ENCODE results near the gene NELFCD. TPM values are rescaled to one million over a fixed set of nuclear protein-coding genes. Genes with fewer than 3 reads are reported as not detected.

NELFCD gene
- total and polyA plus RNA-seq, 2 experiments from 2014 or later, result 36.3 to 57.4 TPM

DNA sequence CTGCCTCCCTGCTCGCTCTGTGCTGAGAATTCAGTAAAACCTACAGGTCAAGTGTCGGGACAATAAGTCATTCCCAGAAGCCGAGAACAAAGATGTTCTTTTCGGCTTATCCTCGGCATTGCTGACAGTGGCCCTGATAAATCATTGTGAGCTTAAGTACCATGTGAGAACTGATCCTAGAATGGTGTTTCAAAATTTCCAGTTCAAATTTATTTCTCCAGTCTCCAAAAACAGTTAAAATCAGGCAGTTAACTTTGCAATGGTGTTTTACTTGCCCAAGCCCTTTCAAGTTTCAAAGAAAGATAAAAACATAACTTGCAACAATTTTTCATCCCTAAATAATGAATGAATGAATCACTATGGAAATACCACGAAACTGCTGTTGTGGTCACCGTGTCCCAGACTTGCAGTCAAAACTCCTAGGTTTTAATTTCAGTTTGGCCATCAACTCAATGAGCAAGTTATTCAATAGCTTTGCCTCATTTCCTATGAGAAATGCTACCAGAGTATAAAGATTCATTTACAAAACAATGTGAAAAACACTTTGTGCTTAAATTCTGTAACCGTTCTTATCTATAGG is 46.8 kb downstream of the NELFCD start:
- H3K9ac ChIP-seq, result peak overlapping the region; percentile 84
- H3K79me2 ChIP-seq (ENCODE audit: insufficient read depth), result peaks cover 75% of the 10 kb centered on the region
- no peaks in the 10 kb centered on the region for H3K9me3 ChIP-seq (ENCODE audit: low read depth)
- H3K9me2 ChIP-seq (ENCODE audit: insufficient read depth), result no peaks in the 10 kb centered on the region
- H3K27me3 ChIP-seq (replicated peaks; ENCODE audit: insufficient read depth), result no peaks in the 10 kb centered on the region
- TF ChIP-seq EZH2 (IDR thresholded peaks at IDR 0.05; ENCODE audit: insufficient read depth, poor library complexity, severe bottlenecking) (no peak), EZH2phosphoT487 (IDR thresholded peaks at IDR 0.05; ENCODE audit: insufficient read depth, low read depth) (no peak)
- 78 to 87% methylated on average over 8 of the region's 8 CpGs for WGBS, 2 experiments (ENCODE audit: low coverage in 1 of 2, low lambda C conversion rate in 2 of 2, missing lambda C conversion rate in 2 of 2)
- H3F3A ChIP-seq (ENCODE audit: insufficient read depth), result peaks cover 44% of the 10 kb centered on the region
- H3K27ac ChIP-seq, result peak overlapping the region; percentile 58
- peak overlapping the region; percentile 84 for H3K4me2 ChIP-seq (ENCODE audit: unreplicated experiment)
- H3K4me3 ChIP-seq, result peak overlapping the region; percentile 79
- in situ Hi-C loops (cut with MboI), result no loop called here
- H3K4me1 ChIP-seq (ENCODE audit: insufficient read depth), result peaks cover 40% of the 10 kb centered on the region
- H4K20me1 ChIP-seq (ENCODE audit: insufficient read depth), result peaks cover 14% of the 10 kb centered on the region; the same call in 1 of the 2 replicates
- H3K36me3 ChIP-seq (ENCODE audit: low read depth), result peaks cover 25% of the 10 kb centered on the region
- peak; percentile 73 for DNase-seq
- no peak overlapping the region for H2AFZ ChIP-seq

DNA sequence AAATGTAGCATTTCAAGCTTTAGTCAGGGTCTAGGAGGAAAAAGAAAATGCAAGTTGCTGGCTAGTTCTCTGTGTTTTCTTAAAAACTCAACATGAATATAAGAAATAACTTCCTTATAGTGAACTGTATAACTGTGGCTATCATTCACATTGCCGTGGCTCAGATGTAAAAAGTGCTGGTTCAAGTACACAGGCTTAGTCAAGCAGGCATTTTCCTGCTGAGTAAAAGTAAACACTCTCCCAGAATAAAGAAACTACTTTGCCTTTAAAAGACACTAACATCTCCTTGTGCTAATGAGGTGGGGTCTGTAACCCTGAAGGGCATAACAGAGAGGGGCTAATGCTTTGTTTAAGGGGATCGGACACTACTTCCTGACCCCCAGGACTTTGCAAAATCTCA is 47.8 kb downstream of the NELFCD start:
- TF ChIP-seq EZH2phosphoT487 (IDR thresholded peaks at IDR 0.05; ENCODE audit: insufficient read depth, low read depth) (no peak), EZH2 (IDR thresholded peaks at IDR 0.05; ENCODE audit: insufficient read depth, poor library complexity, severe bottlenecking) (no peak)
- Histone ChIP-seq H3K9me2 (ENCODE audit: insufficient read depth) (no peaks in the 10 kb centered on the region), H3K9ac (peak overlapping the region; percentile 84), H3K27ac (peak overlapping the region; percentile 58), H3K27me3 (replicated peaks; ENCODE audit: insufficient read depth) (no peaks in the 10 kb centered on the region), H3K36me3 (ENCODE audit: low read depth) (peaks cover 25% of the 10 kb centered on the region), H3K4me3 (peak overlapping the region; percentile 79), H3K4me2 (ENCODE audit: unreplicated experiment) (peak overlapping the region; percentile 84), H3F3A (ENCODE audit: insufficient read depth) (peaks cover 54% of the 10 kb centered on the region), H2AFZ (no peak overlapping the region), H3K9me3 (ENCODE audit: low read depth) (no peaks in the 10 kb centered on the region), H4K20me1 (ENCODE audit: insufficient read depth) (peaks cover 14% of the 10 kb centered on the region; the same call in 1 of the 2 replicates), H3K79me2 (ENCODE audit: insufficient read depth) (peaks cover 76% of the 10 kb centered on the region), H3K4me1 (ENCODE audit: insufficient read depth) (peaks cover 46% of the 10 kb centered on the region)
- DNase-seq, result peak; percentile 36
- 54 to 57% methylated on average over 2 of the region's 2 CpGs for WGBS, 2 experiments (ENCODE audit: low coverage in 1 of 2, low lambda C conversion rate in 2 of 2, missing lambda C conversion rate in 2 of 2)
- in situ Hi-C loops (cut with MboI), result no loop called here

DNA sequence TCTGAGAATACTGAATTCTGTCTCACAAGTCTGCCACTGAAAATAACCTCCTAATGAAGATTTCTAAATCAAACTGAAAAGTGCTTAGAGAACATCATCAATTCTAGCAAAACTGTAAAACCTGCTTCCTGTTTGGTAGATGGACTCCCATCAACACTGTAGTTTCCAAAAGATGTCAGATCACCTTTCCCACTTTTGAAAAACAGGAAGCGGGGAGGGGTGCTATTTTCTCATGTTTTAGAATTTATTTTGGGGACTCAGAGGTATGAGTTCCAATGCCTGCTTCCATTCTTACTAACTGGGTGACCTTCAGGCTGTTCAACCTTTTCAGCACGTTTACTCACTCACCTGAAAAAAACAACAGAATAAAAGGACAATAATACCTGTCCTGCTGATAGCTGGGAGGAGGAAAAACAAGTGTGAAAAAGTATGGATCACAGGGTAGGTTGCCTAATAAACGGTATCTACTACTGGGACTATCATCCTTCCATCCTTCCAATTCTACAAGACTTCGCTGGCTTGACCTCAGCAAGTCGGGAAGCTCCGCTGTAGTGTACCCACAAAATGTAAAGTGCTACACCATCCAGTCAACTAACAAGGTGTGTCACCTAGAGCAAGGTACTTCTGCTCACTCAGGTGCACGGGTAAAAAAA is 50.0 kb downstream of the NELFCD start:
- H3K4me3 ChIP-seq, result peak overlapping the region; percentile 79
- peak overlapping the region; percentile 84 for H3K4me2 ChIP-seq (ENCODE audit: unreplicated experiment)
- peaks cover 69% of the 10 kb centered on the region for H3F3A ChIP-seq (ENCODE audit: insufficient read depth)
- H3K9me2 ChIP-seq (ENCODE audit: insufficient read depth), result no peaks in the 10 kb centered on the region
- peaks cover 14% of the 10 kb centered on the region; the same call in 1 of the 2 replicates for H4K20me1 ChIP-seq (ENCODE audit: insufficient read depth)
- 64 to 68% methylated on average over 7 of the region's 7 CpGs for WGBS, 2 experiments (ENCODE audit: low coverage in 1 of 2, low lambda C conversion rate in 2 of 2, missing lambda C conversion rate in 2 of 2)
- no peak for DNase-seq
- in situ Hi-C loops (cut with MboI), result no loop called here
- H3K9me3 ChIP-seq (ENCODE audit: low read depth), result no peaks in the 10 kb centered on the region
- peak overlapping the region; percentile 84 for H3K9ac ChIP-seq
- no peak overlapping the region; the same call in 1 of the 2 replicates for H2AFZ ChIP-seq
- H3K79me2 ChIP-seq (ENCODE audit: insufficient read depth), result peaks cover 81% of the 10 kb centered on the region
- peaks cover 34% of the 10 kb centered on the region for H3K36me3 ChIP-seq (ENCODE audit: low read depth)
- TF ChIP-seq EZH2phosphoT487 (IDR thresholded peaks at IDR 0.05; ENCODE audit: insufficient read depth, low read depth), result no peak
- TF ChIP-seq EZH2 (IDR thresholded peaks at IDR 0.05; ENCODE audit: insufficient read depth, poor library complexity, severe bottlenecking), result no peak
- H3K27me3 ChIP-seq (replicated peaks; ENCODE audit: insufficient read depth), result no peaks in the 10 kb centered on the region
- peak overlapping the region; percentile 65 for H3K27ac ChIP-seq
- peaks cover 46% of the 10 kb centered on the region for H3K4me1 ChIP-seq (ENCODE audit: insufficient read depth)

DNA sequence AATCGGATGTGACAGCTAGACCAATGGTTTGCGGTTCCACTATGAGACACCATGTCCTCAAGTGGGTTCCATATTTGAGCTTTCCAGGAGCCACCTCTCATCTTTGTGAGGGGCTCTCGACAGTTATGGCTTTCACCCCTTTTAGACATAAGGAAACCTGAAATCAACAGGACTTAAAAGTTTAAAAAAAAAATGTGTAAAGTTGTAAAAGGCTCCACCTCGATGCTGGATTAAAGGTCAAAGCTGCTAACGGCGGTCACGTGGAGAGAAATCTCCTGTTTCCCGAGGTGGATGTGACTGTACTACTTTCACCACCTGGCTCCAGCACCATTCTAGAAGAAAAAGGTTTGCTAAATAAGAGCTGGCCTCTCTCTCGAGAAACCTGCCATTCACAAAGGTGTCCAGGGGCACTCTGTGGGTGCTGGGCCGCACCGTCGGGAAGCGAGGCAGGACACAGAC is 50.5 kb downstream of the NELFCD start:
- no peak for DNase-seq
- Histone ChIP-seq H3K79me2 (ENCODE audit: insufficient read depth) (peaks cover 81% of the 10 kb centered on the region), H3K27ac (peak overlapping the region; percentile 65), H3K9me2 (ENCODE audit: insufficient read depth) (no peaks in the 10 kb centered on the region), H4K20me1 (ENCODE audit: insufficient read depth) (peaks cover 14% of the 10 kb centered on the region; the same call in 1 of the 2 replicates), H3K36me3 (ENCODE audit: low read depth) (peaks cover 39% of the 10 kb centered on the region), H3K9me3 (ENCODE audit: low read depth) (no peaks in the 10 kb centered on the region), H3K27me3 (replicated peaks; ENCODE audit: insufficient read depth) (no peaks in the 10 kb centered on the region), H3F3A (ENCODE audit: insufficient read depth) (peaks cover 63% of the 10 kb centered on the region), H3K9ac (peak overlapping the region; percentile 84), H3K4me2 (ENCODE audit: unreplicated experiment) (peak overlapping the region; percentile 84), H3K4me3 (peak overlapping the region; percentile 79), H2AFZ (peak overlapping the region; percentile 75), H3K4me1 (ENCODE audit: insufficient read depth) (peaks cover 46% of the 10 kb centered on the region)
- 11 to 12% methylated on average over 13 of the region's 13 CpGs for WGBS, 2 experiments (ENCODE audit: low coverage in 1 of 2, low lambda C conversion rate in 2 of 2, missing lambda C conversion rate in 2 of 2)
- in situ Hi-C loops (cut with MboI), result no loop called here
- TF ChIP-seq EZH2phosphoT487 (IDR thresholded peaks at IDR 0.05; ENCODE audit: insufficient read depth, low read depth) (no peak), EZH2 (IDR thresholded peaks at IDR 0.05; ENCODE audit: insufficient read depth, poor library complexity, severe bottlenecking) (no peak)

Measured in GM23248 (cell line).